Measurements from ENCODE around the gene FRMD4A.

DNA sequence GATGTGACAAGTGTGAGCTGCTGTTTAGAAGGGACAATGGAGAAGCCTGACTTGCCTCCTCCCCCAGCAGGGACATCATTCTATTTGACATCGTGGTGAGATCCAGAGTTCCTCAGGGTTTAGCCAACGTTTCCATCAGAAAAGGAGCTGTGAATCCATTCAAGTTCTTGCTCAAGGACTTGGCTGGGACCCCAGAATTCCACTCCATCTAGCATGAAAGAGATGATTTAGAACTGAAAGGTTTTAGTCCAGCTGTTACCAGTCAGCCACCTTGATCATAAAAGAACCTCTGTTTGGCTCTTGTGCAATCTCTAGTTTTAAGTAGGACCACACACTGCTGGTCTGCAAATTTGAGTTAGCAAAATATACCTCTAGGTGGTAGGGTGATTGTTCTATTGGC, 337.6 kb downstream of the FRMD4A start:
- TF ChIP-seq TAF1 (IDR thresholded peaks at IDR 0.05; ENCODE audit: borderline replicate concordance, low read depth, low read length) (no peak), POLR2A (IDR thresholded peaks at IDR 0.05; ENCODE audit: low read depth, low read length) (no peak), POLR2AphosphoS5 (IDR thresholded peaks at IDR 0.05; ENCODE audit: low read depth, low read length) (no peak)

Data from GM12892 (cell line).